ENCODE measurements around the gene WDFY1. TPM values are rescaled to one million over a fixed set of nuclear protein-coding genes. Genes with fewer than 3 reads are reported as not detected.

Gene WDFY1
- total and polyA plus RNA-seq, 2 experiments from 2014 or later: 54.5 to 127 TPM

- H3K27ac Mint-ChIP-seq: no peak overlapping the region
- no peaks in the 10 kb centered on the region for H3K27me3 ChIP-seq (ENCODE audit: insufficient read depth)
- DNase-seq (ENCODE audit: low spot score) (no peak), ATAC-seq (no peak)
- peaks cover 61% of the 10 kb centered on the region for H3K36me3 Mint-ChIP-seq (ENCODE audit: low read depth)
- H3K27ac ChIP-seq (ENCODE audit: low read depth): no peak overlapping the region
- H3K4me2 ChIP-seq: no peak overlapping the region
- no peaks in the 10 kb centered on the region for H3K27me3 Mint-ChIP-seq (ENCODE audit: insufficient read depth, low read depth, poor library complexity)
- H3K36me3 ChIP-seq (ENCODE audit: insufficient read depth): peaks cover 27% of the 10 kb centered on the region
- no peaks in the 10 kb centered on the region for H3K4me1 Mint-ChIP-seq
- no peaks in the 10 kb centered on the region for H3K9me3 Mint-ChIP-seq
- peaks cover 8% of the 10 kb centered on the region for H4K20me1 ChIP-seq (replicated peaks; ENCODE audit: insufficient read depth)
- no peak overlapping the region for H3K4me3 ChIP-seq
- H3F3A ChIP-seq (replicated peaks; ENCODE audit: low read depth): no peaks in the 10 kb centered on the region
- H3K4me3 Mint-ChIP-seq: no peak overlapping the region
- no peaks in the 10 kb centered on the region for H3K9me2 ChIP-seq (ENCODE audit: insufficient read depth)
- H2AFZ ChIP-seq: no peak overlapping the region
- TF ChIP-seq, protein P1, sequence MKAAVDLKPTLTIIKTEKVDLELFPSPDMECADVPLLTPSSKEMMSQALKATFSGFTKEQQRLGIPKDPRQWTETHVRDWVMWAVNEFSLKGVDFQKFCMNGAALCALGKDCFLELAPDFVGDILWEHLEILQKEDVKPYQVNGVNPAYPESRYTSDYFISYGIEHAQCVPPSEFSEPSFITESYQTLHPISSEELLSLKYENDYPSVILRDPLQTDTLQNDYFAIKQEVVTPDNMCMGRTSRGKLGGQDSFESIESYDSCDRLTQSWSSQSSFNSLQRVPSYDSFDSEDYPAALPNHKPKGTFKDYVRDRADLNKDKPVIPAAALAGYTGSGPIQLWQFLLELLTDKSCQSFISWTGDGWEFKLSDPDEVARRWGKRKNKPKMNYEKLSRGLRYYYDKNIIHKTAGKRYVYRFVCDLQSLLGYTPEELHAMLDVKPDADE (IDR thresholded peaks at IDR 0.05): no peak
- TF ChIP-seq EZH2phosphoT487 (IDR thresholded peaks at IDR 0.05; ENCODE audit: unreplicated experiment) (no peak), ZNF331 (CRISPR knock-in tag; IDR thresholded peaks at IDR 0.05; ENCODE audit: low read depth) (no peak), ZNF114 (CRISPR knock-in tag; IDR thresholded peaks at IDR 0.05) (no peak), JUNB (IDR thresholded peaks at IDR 0.05; ENCODE audit: unreplicated experiment) (no peak), NANOG (IDR thresholded peaks at IDR 0.05; ENCODE audit: borderline replicate concordance) (no peak), REST (IDR thresholded peaks at IDR 0.05; ENCODE audit: unreplicated experiment) (no peak), ZNF462 (CRISPR knock-in tag; IDR thresholded peaks at IDR 0.05) (no peak), CREB1 (CRISPR knock-in tag; IDR thresholded peaks at IDR 0.05; ENCODE audit: low read depth) (no peak), CTCF (conservative IDR thresholded peaks at IDR 0.05; ENCODE audit: low read depth in 2 of 2) (no peak), EZH2 (IDR thresholded peaks at IDR 0.05; ENCODE audit: low read depth, unreplicated experiment) (no peak), POLR2AphosphoS5 (IDR thresholded peaks at IDR 0.05; ENCODE audit: low read depth) (no peak), STAT1 (IDR thresholded peaks at IDR 0.05; ENCODE audit: unreplicated experiment) (no peak)
- H3K4me1 ChIP-seq (ENCODE audit: insufficient read depth): no peaks in the 10 kb centered on the region
- no peaks in the 10 kb centered on the region for H3K79me2 ChIP-seq (replicated peaks; ENCODE audit: insufficient read depth)
Measured at GRCh38 chr2:223894968-223895367, 50.2 kb downstream of the WDFY1 start.

Measured in GM23338 (cell line).